UCSD-AML1 (cell line): ENCODE results near the gene RAB6B.

Experiments
- DNase-seq: peaks from one replicate; lab custom pipeline; 2025; ENCODE audit not compliant: unreplicated experiment; lab: John Stamatoyannopoulos, UW

Gene RAB6B

DNA sequence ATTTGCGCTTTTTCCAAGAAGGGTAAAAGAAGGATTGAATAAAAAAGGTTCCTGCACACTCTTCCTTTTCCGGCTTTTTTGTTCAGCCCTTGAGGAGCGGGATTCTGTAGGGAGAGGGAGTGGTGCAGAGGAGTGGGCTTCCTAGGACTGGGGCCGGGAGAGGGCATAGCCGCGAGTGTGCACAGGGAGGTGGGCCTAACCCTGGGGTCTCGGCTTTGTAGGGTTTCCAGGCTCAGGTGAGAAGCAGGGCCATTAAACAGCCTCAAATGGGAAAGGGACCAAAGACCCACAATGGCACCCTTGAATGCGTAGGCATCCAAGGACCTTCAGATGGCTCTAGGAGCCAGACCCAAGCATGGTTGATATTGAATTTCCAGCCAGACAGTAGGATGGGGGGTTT, 35.4 kb upstream of the RAB6B start:
- DNase-seq: no peak

DNA sequence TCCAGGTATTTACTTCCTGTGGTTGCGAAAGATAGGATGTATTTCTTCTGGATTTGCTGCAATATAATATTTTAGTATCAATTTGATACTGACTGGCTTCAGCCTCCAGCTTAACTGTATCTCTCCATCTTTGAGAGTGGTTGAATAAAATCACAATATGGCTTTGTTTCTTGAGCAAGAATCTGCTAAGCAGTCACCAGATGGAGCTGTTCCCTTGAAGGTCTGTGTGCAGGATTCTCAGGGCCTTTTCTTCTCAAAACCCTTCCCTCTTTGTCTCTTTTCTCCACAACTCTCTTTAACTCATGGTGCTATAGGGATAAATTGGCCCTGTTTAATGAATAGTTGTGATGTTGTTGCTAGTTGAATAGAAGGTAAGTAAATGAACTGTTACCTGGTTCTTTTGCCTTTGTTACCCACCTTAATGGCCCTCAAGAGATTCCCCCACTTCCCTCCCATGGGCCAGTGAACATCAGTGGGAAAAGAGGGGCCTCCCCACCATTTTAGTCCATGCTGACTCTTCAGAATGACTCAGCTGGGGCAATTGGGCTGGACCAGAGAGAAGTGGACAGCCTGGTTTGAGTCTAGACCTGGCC, 34.8 kb upstream of the RAB6B start:
- DNase-seq: no peak

DNA sequence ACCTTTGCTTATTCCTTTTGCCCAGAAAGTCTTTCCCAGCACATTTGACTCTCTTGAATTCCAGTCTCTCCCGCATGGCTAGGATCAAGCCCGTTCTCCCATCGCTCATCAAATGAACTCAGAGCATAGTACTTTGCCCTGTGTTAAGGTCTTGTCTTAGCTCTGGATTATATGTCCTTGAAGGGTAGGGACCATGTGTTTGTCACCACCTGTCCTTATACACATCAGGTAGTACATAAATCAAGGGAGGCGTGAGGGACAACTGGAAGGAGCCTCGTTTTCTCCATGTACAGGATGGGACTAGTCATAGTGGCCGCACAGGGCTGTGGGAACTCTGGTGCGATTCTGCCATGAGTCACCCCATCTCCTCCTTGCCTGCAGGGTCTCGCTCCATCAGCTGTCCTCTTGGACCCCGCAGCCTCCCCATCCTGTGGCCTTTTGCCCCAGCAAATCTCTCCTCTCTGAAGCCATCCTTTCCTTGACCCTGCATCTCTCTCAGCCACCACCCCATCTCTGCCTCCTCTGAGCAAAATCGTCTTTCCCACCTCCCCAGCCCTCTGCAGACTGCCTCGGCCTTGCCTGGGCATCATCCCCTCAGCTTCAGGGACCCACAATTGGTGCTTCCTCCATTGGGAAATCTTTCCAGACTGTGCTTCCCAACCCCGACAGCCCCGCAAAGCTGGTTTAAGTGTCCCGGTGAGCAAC, 33.4 kb upstream of the RAB6B start:
- no peak for DNase-seq

DNA sequence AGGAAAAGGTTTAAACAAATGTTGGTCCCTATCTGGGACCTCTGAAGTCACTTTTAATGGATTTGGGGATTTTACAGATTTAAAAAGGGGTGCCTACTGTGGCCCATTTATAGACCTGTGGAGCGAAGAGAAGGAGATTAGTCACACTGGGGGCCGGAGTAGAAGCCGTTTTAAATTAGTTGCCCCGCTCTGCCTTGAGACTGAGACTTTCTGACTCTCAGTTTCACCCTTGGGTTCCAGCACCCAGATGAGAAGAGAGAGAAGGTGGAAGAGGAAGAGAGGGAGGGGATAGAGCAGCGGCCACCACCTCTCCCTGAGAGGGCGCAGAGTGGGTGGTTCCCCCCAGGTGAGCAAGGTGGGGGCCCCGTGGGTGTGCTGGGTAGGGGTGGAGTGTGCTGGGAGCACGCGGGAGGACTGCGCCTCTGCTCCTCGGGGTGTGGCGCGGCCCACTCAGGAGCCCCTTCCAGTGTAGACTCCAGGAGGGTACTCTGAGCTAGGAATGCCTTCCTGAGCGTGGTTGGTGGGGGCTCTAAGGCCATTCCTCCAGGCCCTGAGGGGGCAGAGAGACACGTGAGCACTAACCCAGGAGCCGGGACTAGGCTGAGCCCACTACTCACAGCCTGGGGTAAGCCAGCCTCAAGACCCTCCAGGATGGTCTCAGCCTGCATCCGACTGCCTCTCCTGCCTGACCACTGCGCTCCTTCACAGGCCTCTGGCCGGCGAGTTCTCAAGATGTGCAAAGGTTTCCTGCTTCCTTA, 32.6 kb upstream of the RAB6B start:
- no peak for DNase-seq

DNA sequence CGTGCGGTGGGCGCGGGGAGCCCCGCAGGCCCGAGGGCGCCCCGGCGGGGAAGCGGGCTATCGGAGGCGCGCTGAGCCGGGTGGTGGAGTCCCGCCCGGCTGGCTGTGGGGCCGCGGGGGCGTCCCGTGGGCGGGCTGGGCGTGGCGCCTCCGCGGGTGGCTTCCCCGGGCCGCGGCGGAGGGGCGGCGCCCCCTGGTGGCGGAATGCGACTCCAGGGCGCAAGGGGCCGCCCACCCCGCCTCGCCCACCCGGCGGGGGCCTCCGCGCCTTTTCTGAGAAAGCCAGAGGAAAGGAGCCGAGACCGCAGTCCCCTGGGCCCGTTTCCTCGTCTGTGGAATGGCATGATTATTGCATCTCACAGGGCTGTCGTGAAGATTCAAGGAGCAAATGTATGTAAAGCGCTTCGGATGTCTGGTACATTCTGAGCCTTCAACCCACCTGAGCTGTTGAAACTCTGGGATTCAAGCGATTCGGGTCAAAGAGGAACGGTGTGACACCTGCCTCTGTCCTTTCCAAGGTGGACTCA, 31.9 kb upstream of the RAB6B start:
- DNase-seq: peak; percentile 69

DNA sequence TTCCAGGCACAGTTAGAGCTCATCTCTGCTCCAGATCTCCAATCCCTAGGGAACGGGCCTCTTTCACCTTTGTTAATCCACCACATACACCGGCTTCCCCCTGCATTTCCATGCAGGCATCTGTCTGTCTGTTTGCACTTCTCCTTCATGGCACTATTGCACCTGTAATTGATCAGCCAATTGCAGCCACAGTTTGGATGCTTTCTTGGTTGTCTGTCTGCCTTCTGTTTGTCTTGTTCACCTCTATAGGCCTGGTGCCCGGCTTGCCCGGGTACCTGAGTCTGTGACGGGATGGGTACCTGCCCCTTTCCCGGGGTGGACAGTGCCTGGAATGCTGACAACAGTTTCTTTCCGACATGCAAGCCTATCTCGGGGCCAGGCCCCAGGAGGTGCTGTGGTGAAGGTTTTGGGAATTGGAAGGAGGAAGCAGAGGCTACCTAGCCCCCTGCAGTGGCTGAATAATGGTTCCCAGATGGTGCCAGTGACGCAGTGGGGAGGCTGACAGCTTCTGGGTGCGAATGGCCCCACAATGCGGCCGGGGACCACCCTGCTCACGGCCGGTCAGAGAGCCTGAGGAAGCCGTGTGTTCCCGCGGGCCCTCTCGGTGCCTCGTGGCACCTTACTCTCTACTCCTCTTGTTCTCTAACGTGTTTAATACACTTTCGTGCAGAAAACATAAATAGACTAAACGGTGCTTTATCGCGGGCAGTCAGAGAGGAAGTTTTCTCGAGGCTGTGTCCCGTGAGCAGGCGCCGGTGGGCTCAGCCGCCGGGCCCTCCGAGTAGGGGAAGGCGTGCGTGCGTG, 31.3 kb upstream of the RAB6B start:
- DNase-seq: no peak

DNA sequence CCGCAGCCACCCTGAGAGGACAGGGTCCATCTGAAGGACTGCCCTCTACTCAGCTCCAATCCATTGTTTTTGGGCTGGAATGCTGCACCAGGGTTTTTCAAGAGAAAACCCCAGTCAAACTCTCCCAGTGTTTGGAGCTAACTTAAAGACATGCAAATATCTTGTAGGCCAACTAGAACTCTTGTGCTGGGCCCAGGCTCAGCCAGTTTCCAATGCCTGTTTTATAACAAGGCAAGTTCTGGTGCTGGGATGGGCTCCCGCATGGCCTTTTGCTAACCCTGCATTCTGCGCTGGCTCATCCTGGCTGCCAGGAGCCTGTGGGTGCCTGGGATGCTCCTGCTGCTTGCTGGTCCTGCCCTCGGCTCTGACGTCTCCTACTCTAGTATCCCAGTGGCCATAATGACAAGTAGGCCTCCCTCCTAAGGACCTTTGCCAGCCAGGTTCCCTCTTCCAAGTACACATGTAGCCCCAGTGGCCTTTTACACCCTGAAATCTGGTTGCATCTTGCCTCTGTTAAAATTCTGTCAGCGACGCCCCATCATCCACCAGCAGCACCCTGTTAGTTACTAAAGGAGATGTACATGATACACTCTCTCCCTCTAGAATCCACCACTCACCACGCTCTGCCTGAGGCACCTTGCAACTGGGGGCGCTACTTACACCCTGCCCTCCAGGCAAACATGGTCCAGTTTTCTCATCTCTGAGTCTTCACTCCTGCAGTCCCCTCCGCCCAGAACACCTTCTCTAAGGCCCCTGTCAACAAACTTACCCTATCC, 30.5 kb upstream of the RAB6B start:
- DNase-seq: no peak

DNA sequence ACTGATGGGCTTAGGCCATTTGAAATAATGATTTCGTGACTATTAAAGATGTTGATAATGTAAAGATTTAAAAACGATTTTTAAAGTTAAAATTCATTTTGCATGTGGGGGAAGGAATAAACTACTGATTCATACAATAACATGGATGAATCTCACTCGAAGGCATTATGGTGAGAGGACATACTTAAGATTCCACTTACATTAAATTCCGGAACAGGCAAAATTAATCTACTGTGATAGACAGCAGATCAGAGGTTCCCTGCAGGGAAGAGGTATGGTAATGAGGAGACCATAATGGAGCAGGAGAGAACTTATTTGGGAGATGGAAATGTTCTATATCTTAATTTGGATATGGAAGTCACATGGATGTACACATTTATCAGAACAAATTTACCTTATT, 28.4 kb upstream of the RAB6B start:
- no peak for DNase-seq

DNA sequence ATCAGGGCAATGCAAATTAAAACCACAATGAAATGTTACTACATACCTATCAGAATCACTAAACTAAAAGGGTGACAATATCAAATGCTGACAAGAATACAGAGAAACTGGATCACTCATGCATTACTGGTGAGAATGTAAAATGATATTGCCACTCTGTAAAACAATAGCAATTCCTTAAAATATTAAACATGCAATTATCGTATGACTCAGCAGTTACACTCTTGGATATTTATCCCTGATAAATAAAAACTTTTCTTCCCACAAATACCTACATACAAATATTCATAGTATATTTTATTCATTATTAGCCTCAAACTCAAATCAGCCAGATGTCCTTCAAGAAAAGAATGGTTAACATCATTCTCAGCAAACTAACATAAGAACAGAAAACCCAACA, 25.9 kb upstream of the RAB6B start:
- DNase-seq: no peak

DNA sequence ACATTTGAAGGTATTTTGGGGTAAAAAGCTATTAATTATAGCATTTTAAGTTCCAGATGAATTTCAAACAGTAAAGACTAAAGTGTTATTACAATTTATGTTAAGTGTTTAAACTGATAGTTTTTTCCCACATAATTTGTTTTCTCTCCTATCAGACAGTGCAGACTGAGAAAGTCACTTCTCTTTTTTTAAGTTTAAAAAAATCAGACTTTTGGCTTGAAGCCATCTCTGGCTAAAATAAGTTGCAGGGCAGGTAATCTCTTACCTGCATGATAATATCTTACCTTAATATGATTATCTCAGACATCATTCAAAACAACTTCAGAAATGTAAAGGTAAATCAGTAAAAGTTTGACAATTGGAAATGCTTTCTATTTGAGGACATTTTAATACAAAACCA, 21.5 kb upstream of the RAB6B start:
- no peak for DNase-seq

DNA sequence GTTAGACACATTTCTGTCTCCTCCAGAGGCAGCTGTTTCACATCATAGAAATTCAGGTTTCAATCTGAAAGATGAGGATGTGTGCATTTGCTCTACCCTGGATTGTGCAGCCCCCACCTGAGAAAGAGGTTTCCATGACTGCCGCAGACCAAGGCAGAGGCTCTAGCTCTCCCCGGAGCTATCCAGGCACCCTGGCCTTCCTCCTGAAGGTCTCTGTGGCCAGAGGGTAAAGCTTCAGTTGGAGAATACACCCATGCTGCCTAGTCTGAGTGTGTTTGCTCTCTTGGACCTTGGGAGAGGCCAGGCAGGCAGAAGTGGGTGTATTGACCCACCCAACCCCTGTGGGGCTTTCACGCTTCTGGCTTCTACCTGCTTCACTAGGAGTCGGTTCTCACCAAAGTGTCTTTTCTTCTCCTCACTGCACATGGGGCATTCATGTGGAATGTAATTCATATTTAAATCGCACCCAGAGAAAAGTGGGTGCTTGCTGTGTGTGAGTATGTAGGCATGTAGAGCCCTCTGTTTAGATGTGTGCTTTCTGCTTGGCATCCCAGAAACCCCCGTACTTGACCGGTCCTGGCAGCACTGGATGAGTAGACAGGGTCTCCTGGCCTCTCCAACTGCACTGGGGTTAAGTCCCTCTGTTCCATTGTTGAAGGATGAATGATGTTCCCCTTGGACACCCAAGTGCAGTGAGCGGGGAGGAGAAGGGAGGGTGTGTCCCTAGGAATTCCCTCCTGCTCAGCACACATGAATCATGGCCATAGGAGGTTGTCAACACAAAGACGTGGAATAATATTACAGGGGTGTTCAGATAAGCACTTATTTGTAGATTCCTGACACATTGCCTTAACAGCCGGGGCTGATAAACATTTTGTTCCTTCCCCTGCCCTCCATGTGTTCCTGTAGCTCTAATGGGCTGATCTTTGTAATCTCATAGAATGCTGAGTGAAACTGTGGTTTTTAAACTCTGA, 20.3 kb upstream of the RAB6B start:
- DNase-seq: no peak

DNA sequence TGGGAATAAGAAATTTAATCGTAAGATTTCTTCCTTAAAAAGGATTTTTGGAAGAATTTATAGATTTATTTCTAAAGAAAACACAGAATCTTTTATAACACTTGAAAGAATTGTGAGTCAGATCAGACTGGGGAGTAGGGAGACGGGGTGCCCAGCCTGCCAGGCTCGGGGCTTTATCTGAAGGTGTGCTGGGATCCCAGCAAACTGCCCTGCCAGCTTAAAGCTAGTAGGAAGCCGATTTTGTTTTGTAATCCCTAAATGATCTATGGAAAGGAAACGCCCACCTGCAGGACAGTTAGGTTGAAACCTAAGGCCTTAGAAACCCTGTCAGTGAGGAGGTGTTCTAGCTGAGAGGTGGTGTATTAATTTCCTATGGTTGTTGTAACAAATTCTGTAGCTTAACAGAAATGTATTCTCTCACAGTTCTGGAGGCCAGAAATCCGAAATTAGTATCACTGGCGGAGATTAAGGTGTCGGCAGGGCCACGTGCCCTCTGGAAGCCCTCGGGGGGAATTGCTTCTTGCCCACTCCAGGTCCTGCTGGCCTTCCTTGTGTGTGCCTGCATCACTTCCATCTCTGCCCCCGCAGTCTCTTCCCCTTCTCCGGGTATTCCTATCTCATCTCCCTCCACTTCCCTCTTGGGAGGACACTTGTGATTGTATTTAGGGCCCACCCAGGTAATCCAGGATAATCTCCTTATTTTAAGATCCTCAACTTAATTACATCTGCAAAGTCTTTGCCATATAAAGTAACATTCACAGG, 19.3 kb upstream of the RAB6B start:
- DNase-seq: no peak

DNA sequence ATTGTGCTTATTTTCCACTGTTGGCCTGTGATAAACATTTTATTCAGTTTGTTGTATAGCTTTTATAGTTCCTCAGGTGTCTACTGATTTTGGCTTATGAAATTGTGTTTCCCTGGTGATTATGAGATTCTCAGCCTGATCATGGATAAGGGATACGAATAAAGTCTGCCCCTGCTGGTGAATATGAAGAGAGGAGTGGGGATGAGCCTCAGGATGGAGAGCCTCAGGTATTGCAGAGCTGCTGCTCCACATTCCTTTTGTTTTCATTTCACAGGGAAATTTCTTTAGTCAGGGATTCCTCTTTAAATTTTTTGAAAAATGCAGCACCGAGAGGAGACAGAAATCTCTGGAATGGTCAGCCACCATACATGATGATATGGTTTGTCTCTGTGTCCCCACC, 14.7 kb upstream of the RAB6B start:
- no peak for DNase-seq

DNA sequence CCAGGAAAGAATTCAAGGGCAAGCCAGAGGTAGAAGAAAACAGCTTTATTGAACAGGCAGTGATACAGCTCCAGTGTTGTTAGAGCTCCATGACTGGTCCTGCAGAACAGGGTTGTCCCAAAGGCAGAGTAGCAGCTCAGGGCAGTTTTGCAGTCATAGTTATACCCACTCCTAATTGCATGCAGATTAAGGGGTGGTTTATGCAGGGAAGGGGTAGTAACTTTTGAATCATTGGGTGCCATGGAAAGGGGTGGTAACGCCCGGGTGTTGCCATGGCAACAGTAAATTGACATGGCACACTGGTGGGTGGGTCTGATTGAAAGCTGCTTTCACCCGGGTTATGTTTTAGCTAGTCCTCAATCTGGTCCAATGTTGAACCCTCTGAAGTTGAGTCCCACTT, 9.7 kb upstream of the RAB6B start:
- DNase-seq: no peak

DNA sequence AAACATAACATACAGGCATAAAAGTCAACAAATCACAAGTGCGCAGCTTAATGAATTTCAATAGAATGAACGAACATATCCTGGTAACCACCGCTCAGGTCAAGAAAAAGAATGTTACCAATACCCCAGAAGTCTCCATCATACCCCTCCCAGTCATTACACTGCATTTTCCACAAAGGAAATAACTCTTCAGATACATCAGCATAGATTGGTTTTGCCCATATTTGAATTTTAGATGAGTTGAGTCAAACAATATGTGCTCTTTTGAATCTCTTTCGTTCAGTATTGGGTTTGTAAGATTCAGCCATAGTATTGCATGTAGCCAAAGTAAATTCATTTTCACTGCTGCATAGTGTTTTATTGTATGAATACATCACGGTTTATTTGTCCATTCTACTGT, 6.2 kb upstream of the RAB6B start:
- no peak for DNase-seq

DNA sequence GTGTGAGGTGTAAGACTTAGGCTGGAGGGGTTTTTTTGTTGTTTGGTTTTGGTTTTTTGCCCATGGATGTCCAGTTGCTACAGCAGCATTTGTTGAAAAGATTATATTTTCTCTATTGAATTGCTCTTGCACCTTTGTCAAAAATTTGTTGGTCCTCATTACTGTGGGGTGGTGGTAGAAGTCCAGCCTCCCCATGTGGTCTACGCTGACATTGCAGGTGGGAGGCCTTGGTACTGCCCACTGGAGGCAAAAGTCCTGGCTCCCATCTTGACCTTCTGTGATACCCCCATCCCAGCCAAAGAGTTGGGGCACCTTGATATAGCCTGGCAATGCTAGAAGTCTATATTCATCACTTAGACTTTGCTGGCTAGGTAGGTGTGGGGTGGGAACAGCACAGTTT, 5.4 kb upstream of the RAB6B start:
- DNase-seq: no peak

DNA sequence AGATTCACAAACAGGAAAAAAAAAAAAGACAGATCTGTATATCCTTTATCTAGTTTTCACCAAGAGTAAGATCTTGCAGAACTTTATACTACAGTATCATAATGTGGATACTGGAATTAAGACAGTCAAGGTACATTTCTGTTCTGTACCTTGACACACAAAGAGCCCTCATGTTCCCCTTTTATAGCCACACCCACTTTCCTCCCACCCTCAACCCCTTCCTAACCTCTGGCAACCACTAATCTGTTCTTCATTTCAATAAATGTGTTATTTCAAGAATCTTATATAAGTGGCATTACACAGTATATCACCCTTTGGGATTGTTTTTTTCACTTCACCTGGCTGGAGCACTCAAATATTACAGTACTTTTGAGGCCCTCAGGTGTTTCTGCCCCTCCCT, 3.6 kb upstream of the RAB6B start:
- no peak for DNase-seq

DNA sequence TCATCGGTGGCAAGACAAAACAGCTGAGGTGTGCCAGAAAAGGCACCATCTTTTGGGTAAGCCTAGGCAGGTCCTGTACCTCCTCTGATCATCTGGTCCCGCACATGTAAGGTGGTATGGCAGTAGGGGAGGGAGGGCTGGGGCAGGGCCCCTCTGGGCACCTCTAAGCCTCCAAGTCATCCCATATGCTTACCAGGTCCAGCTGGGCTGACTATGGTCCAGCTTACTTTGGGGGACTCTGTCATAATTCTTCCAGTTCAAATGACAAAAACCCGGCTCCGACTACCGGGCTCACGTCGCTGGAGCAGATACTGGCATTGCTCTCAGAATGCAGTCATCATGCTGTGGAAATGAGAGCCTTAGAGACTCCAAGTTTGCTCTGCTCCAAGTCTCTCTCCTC, 1.9 kb upstream of the RAB6B start:
- DNase-seq: no peak
